ENCODE results near the gene GALNT18.

Gene GALNT18

DNA sequence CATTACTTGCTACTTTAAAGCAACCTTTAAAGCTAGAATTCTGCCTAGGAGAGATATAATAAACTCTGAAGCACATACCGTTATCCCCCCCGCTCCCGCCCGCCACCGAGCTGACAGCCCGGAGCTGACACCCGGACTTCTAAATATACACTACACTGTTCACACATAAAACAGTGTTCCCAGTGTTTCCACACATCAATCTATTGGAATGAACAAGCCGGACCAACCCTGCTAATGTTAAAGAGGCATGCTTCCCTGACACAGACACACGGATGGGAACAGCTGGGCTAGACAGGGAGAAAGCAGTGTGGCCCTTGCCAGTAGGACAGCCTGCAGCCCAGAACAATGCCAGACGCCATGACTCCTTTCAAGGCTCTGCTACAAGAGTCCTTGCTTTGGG lies 160.3 kb downstream of the GALNT18 start:
- Histone ChIP-seq H3K4me3 (ENCODE audit: low read length) (no peak overlapping the region), H3F3A (ENCODE audit: insufficient read depth, low read length) (no peaks in the 10 kb centered on the region), H3K36me3 (replicated peaks; ENCODE audit: insufficient read depth, low read length) (no peaks in the 10 kb centered on the region), H3K9me3 (replicated peaks; ENCODE audit: insufficient read depth, low read length) (no peaks in the 10 kb centered on the region), H2AFZ (ENCODE audit: low read length) (no peak overlapping the region), H3K4me1 (ENCODE audit: low read length) (peaks cover 15% of the 10 kb centered on the region), H3K79me2 (ENCODE audit: low read length) (no peaks in the 10 kb centered on the region), H3K27ac (ENCODE audit: low read length) (no peak overlapping the region), H3K9me2 (replicated peaks; ENCODE audit: insufficient read depth, low read length) (no peaks in the 10 kb centered on the region), H3K4me2 (ENCODE audit: low read depth, low read length) (no peak overlapping the region), H3K9ac (ENCODE audit: low read length) (no peak overlapping the region), H4K20me1 (ENCODE audit: insufficient read depth, low read length) (no peaks in the 10 kb centered on the region), H3K27me3 (replicated peaks; ENCODE audit: insufficient read depth, low read length) (no peaks in the 10 kb centered on the region)
- TF ChIP-seq EZH2 (optimal IDR thresholded peaks at IDR 0.05; ENCODE audit: low read depth, low read length) (no peak), EZH2phosphoT487 (IDR thresholded peaks at IDR 0.05; ENCODE audit: low read length) (no peak)
- TF ChIP-seq, protein P1, sequence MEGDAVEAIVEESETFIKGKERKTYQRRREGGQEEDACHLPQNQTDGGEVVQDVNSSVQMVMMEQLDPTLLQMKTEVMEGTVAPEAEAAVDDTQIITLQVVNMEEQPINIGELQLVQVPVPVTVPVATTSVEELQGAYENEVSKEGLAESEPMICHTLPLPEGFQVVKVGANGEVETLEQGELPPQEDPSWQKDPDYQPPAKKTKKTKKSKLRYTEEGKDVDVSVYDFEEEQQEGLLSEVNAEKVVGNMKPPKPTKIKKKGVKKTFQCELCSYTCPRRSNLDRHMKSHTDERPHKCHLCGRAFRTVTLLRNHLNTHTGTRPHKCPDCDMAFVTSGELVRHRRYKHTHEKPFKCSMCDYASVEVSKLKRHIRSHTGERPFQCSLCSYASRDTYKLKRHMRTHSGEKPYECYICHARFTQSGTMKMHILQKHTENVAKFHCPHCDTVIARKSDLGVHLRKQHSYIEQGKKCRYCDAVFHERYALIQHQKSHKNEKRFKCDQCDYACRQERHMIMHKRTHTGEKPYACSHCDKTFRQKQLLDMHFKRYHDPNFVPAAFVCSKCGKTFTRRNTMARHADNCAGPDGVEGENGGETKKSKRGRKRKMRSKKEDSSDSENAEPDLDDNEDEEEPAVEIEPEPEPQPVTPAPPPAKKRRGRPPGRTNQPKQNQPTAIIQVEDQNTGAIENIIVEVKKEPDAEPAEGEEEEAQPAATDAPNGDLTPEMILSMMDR (IDR thresholded peaks at IDR 0.05; ENCODE audit: low read length), result no peak
- DNase-seq, result no peak

DNA sequence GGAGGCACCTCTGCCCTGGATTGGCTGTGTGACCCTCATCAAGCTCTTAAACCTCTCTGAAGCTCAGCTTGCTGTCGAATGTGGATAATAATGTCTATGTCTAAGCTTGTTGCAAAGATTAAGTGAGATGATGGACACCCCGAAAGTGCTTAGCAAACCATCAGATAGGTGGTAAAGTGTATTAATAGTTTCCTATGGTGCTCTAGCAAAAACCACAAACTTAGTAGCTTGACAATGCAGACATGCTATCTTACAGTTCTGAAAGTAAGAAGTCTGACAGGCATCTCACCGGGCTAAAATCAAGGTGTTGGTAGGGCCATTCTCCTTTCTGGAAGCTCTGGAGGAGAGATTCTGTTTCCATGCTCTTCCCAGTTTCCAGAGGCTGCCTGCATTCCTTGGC lies 162.2 kb downstream of the GALNT18 start:
- peak overlapping the region; percentile 19; the same call in 1 of the 2 replicates for H3K4me2 ChIP-seq (ENCODE audit: low read depth, low read length)
- H3K4me1 ChIP-seq (ENCODE audit: low read length), result peaks cover 15% of the 10 kb centered on the region
- no peak overlapping the region for H3K9ac ChIP-seq (ENCODE audit: low read length)
- no peaks in the 10 kb centered on the region for H4K20me1 ChIP-seq (ENCODE audit: insufficient read depth, low read length)
- no peaks in the 10 kb centered on the region for H3K36me3 ChIP-seq (replicated peaks; ENCODE audit: insufficient read depth, low read length)
- H3K4me3 ChIP-seq (ENCODE audit: low read length), result no peak overlapping the region
- no peak overlapping the region for H2AFZ ChIP-seq (ENCODE audit: low read length)
- H3K9me3 ChIP-seq (replicated peaks; ENCODE audit: insufficient read depth, low read length), result no peaks in the 10 kb centered on the region
- DNase-seq, result peak; percentile 78
- H3K27ac ChIP-seq (ENCODE audit: low read length), result no peak overlapping the region
- no peaks in the 10 kb centered on the region for H3K27me3 ChIP-seq (replicated peaks; ENCODE audit: insufficient read depth, low read length)
- no peaks in the 10 kb centered on the region for H3K9me2 ChIP-seq (replicated peaks; ENCODE audit: insufficient read depth, low read length)
- TF ChIP-seq EZH2 (optimal IDR thresholded peaks at IDR 0.05; ENCODE audit: low read depth, low read length) (no peak), EZH2phosphoT487 (IDR thresholded peaks at IDR 0.05; ENCODE audit: low read length) (no peak)
- TF ChIP-seq, protein P1 (IDR thresholded peaks at IDR 0.05; ENCODE audit: low read length), result no peak
- no peaks in the 10 kb centered on the region for H3K79me2 ChIP-seq (ENCODE audit: low read length)
- H3F3A ChIP-seq (ENCODE audit: insufficient read depth, low read length), result no peaks in the 10 kb centered on the region

DNA sequence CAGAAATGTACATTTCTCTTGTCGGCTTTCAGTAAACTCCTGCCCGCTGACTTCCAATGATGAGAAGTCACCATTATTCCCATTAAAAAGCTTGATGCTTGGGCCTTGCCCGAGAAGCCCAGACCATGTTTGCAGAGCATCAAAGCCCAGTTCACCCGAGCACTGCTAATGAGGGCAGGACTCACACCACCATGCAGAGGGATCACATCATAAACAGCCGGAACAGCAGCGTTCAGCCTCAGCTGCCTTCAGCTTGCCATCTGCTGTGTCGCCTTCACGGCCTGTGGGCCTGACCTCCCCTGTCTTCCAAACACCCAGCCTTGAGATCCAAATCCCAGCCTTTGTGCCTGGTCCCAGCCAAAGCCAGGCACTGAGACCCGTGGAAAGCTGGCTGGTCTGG lies 163.3 kb downstream of the GALNT18 start:
- H4K20me1 ChIP-seq (ENCODE audit: insufficient read depth, low read length), result no peaks in the 10 kb centered on the region
- no peak overlapping the region for H3K9ac ChIP-seq (ENCODE audit: low read length)
- H3K4me3 ChIP-seq (ENCODE audit: low read length), result no peak overlapping the region
- no peaks in the 10 kb centered on the region for H3K9me3 ChIP-seq (replicated peaks; ENCODE audit: insufficient read depth, low read length)
- H2AFZ ChIP-seq (ENCODE audit: low read length), result no peak overlapping the region
- TF ChIP-seq EZH2phosphoT487 (IDR thresholded peaks at IDR 0.05; ENCODE audit: low read length) (no peak), EZH2 (optimal IDR thresholded peaks at IDR 0.05; ENCODE audit: low read depth, low read length) (no peak)
- TF ChIP-seq, protein P1 (IDR thresholded peaks at IDR 0.05; ENCODE audit: low read length), result no peak
- H3F3A ChIP-seq (ENCODE audit: insufficient read depth, low read length), result no peaks in the 10 kb centered on the region
- H3K4me1 ChIP-seq (ENCODE audit: low read length), result peaks cover 15% of the 10 kb centered on the region
- no peak overlapping the region for H3K4me2 ChIP-seq (ENCODE audit: low read depth, low read length)
- H3K79me2 ChIP-seq (ENCODE audit: low read length), result no peaks in the 10 kb centered on the region
- no peaks in the 10 kb centered on the region for H3K36me3 ChIP-seq (replicated peaks; ENCODE audit: insufficient read depth, low read length)
- DNase-seq, result no peak
- H3K27me3 ChIP-seq (replicated peaks; ENCODE audit: insufficient read depth, low read length), result no peaks in the 10 kb centered on the region
- no peaks in the 10 kb centered on the region for H3K9me2 ChIP-seq (replicated peaks; ENCODE audit: insufficient read depth, low read length)
- no peak overlapping the region for H3K27ac ChIP-seq (ENCODE audit: low read length)
